HCT116 (cell line): ENCODE measurements around the gene TSC22D3. TPM values are rescaled to one million over a fixed set of nuclear protein-coding genes. Genes with fewer than 3 reads are reported as not detected.

Experiments used
- ATAC-seq: fragments of 200-7000 bp; cut with Tn5 transposase; 2 replicates; pipeline ENCODE4 v1.9.1; 2020; ENCODE audit warnings: mild to moderate bottlenecking, moderate library complexity
- BruUV-seq: library from RNA; stranded (reverse); fragments of 400-500 nt; replicated peaks from 2 replicates; lab custom pipeline; 2021; lab: Mats Ljungman, UMichigan
- CTCF ChIA-PET: fragments of 300-600 bp; sonication (Branson Sonifier 250); formaldehyde crosslinking; loops from one replicate; lab custom pipeline; 2021; ENCODE audit warnings: antibody characterized with exemption; lab: Charles Lee
- POLR2A ChIA-PET: fragments of 300-600, 350-600 bp; sonication (Branson Sonifier 250); formaldehyde crosslinking; loops from one replicate; lab custom pipeline; 2021; ENCODE audit warnings: antibody characterized with exemption; lab: Charles Lee
- RAD21 ChIA-PET, 2 experiments: fragments of 300-600 bp; sonication (Branson Sonifier 250); formaldehyde crosslinking; loops; one replicate each; lab custom pipeline; 2023; ENCODE audit warnings: low total read pairs in 2 of 2; ENCODE audit not compliant: uncharacterized antibody in 2 of 2, unreplicated experiment in 2 of 2, low non-redundant PET in 1 of 2; lab: Charles Lee
- DNase-seq: peaks from one replicate; pipeline ENCODE4 v3.0.0-alpha.2; 2010; ENCODE audit warnings: low read depth, low spot score
- H2AFZ ChIP-seq: fragments of 200-600 bp; shearing (Covaris generic), sonication (generic); 2 replicates; pipeline ENCODE4 v1.6.1; 2017; ENCODE audit warnings: low read depth, mixed run types, mixed read lengths, antibody characterized with exemption, low read length; ENCODE audit not compliant: poor library complexity, severe bottlenecking
- H3K27ac ChIP-seq: 2 replicates; pipeline ENCODE4 v1.5.1; 2012; ENCODE audit warnings: low read depth, low read length
- H3K27me3 ChIP-seq: fragments of 200-600 bp; sonication (generic); 2 replicates; pipeline ENCODE4 v1.6.1; 2016; ENCODE audit warnings: mixed run types, low read length, mixed read lengths; ENCODE audit not compliant: insufficient read depth
- H3K36me3 ChIP-seq, 2 experiments: fragments of 200-500 bp in 1 of 2; fragments of 200-600 bp in 1 of 2; sonication (Bioruptor generic) in 1 of 2; sonication (generic) in 1 of 2; 2 replicates each; pipeline versions ENCODE4 v1.5.1 to v1.6.1; 2014 to 2016; ENCODE audit warnings: low read length in 2 of 2, inconsistent platforms in 1 of 2, mixed read lengths in 1 of 2, mixed run types in 1 of 2; ENCODE audit not compliant: insufficient read depth in 2 of 2, control insufficient read depth in 1 of 2
- H3K4me1 ChIP-seq, 2 experiments: fragments of 200-600 bp in 1 of 2; sonication (generic) in 1 of 2; 2 replicates each; pipeline versions ENCODE4 v1.5.1 to v1.6.1; 2012 to 2017; ENCODE audit warnings: low read length in 2 of 2, inconsistent platforms in 1 of 2, mild to moderate bottlenecking in 1 of 2, mixed read lengths in 1 of 2, mixed run types in 1 of 2, moderate library complexity in 1 of 2; ENCODE audit not compliant: insufficient read depth in 2 of 2, control insufficient read depth in 1 of 2
- H3K4me2 ChIP-seq: fragments of 200-600 bp; sonication (generic); 2 replicates; pipeline ENCODE4 v1.6.1; 2017; ENCODE audit warnings: mixed run types, low read length, mixed read lengths
- H3K4me3 ChIP-seq, 2 experiments: fragments of 200-600 bp in 1 of 2; sonication (generic) in 1 of 2; replicated peaks in 1 of 2; 2 replicates each; pipeline ENCODE4 v1.5.1; 2011 to 2016; ENCODE audit warnings: low read length in 2 of 2, control low read depth in 1 of 2, low read depth in 1 of 2, mild to moderate bottlenecking in 1 of 2, mixed read lengths in 1 of 2, mixed run types in 1 of 2
- H3K79me2 ChIP-seq: fragments of 200-600 bp; sonication (generic); 2 replicates; pipeline ENCODE4 v1.6.1; 2017; ENCODE audit warnings: mild to moderate bottlenecking, mixed run types, low read length, moderate library complexity, mixed read lengths; ENCODE audit not compliant: insufficient read depth
- H3K9ac ChIP-seq: fragments of 200-600 bp; sonication (generic); 2 replicates; pipeline ENCODE4 v1.6.1; 2016; ENCODE audit warnings: low read length, mixed read lengths
- H3K9me2 ChIP-seq: fragments of 200-600 bp; sonication (generic), shearing (Covaris generic); 2 replicates; pipeline ENCODE4 v1.6.1; 2017; ENCODE audit warnings: mixed run types, mild to moderate bottlenecking, moderate library complexity; ENCODE audit not compliant: insufficient read depth
- H3K9me3 ChIP-seq, 2 experiments: fragments of 200-500 bp in 1 of 2; fragments of 200-600 bp in 1 of 2; sonication (Bioruptor generic) in 1 of 2; sonication (generic) in 1 of 2; 2 replicates each; pipeline ENCODE4 v1.6.1; 2014 to 2017; ENCODE audit warnings: low read length in 2 of 2, mixed read lengths in 2 of 2, inconsistent platforms in 1 of 2, low read depth in 1 of 2, mild to moderate bottlenecking in 1 of 2, mixed run types in 1 of 2, moderate library complexity in 1 of 2; ENCODE audit not compliant: control insufficient read depth in 1 of 2, insufficient read depth in 1 of 2
- H4K20me1 ChIP-seq: fragments of 200-600 bp; sonication (generic), shearing (Covaris generic); 2 replicates; pipeline ENCODE4 v1.6.1; 2017; ENCODE audit warnings: mixed run types, mild to moderate bottlenecking, moderate library complexity; ENCODE audit not compliant: insufficient read depth
- CEBPB ChIP-seq: IDR thresholded peaks from 2 replicates; pipeline ENCODE4 v1.6.1; 2012; ENCODE audit warnings: low read depth
- ELF1 ChIP-seq: IDR thresholded peaks from 2 replicates; pipeline ENCODE4 v1.6.1; 2012; ENCODE audit warnings: low read depth, borderline replicate concordance
- FOSL1 ChIP-seq: IDR thresholded peaks from 2 replicates; pipeline ENCODE4 v1.6.1; 2012; ENCODE audit warnings: low read depth
- JUND ChIP-seq: IDR thresholded peaks from 2 replicates; pipeline ENCODE4 v1.6.1; 2012
- POLR2A ChIP-seq: IDR thresholded peaks from 2 replicates; pipeline ENCODE4 v1.7.0; 2011; ENCODE audit warnings: borderline replicate concordance; ENCODE audit not compliant: insufficient read depth, insufficient read length; ENCODE audit errors: extremely low read depth
- RAD21 ChIP-seq: IDR thresholded peaks from 2 replicates; pipeline ENCODE4 v1.6.1; 2012; ENCODE audit warnings: low read depth, mild to moderate bottlenecking
- SIN3A ChIP-seq: IDR thresholded peaks from 2 replicates; pipeline ENCODE4 v1.6.1; 2012; ENCODE audit warnings: low read depth
- SRF ChIP-seq: IDR thresholded peaks from 2 replicates; pipeline ENCODE4 v1.6.1; 2012; ENCODE audit warnings: low read depth
- ZNF274 ChIP-seq: fragments of 200-500 bp; sonication (Bioruptor generic); IDR thresholded peaks from 2 replicates; pipeline ENCODE4 v1.6.1; 2014; ENCODE audit warnings: mild to moderate bottlenecking, low read depth, low read length, inconsistent platforms
- intact Hi-C: fragments of 100-400 bp; cut with micrococcal nuclease; formaldehyde crosslinking; loops from 2 replicates; pipeline ENCODE4 v1.10.0; 2022
- total RNA-seq: library from RNA; stranded (reverse); gene quantifications from one replicate; pipeline ENCODE4 v1.2.1, GENCODE V29; 2021; ENCODE audit not compliant: unreplicated experiment
- TF ChIP-seq, protein P1 (sequence below): IDR thresholded peaks from 2 replicates; pipeline ENCODE4 v1.6.1; 2012; ENCODE audit warnings: low read depth
- TF ChIP-seq, protein P2 (sequence below), 3 experiments: fragments of 200-600 bp in 1 of 3; sonication (generic) in 1 of 3; IDR thresholded peaks in 2 of 3; conservative IDR thresholded peaks in 1 of 3; 2 replicates each; pipeline ENCODE4 v1.5.1; 2012 to 2017; ENCODE audit warnings: low read depth in 2 of 3, low read length in 2 of 3, antibody characterized with exemption in 1 of 3, borderline replicate concordance in 1 of 3, control low read depth in 1 of 3, mild to moderate bottlenecking in 1 of 3, mixed read lengths in 1 of 3, mixed run types in 1 of 3, moderate library complexity in 1 of 3; ENCODE audit not compliant: insufficient read depth in 1 of 3

The TSC22D3 gene
- total RNA-seq, 1 experiment from 2014 or later: 24.6 TPM

DNA sequence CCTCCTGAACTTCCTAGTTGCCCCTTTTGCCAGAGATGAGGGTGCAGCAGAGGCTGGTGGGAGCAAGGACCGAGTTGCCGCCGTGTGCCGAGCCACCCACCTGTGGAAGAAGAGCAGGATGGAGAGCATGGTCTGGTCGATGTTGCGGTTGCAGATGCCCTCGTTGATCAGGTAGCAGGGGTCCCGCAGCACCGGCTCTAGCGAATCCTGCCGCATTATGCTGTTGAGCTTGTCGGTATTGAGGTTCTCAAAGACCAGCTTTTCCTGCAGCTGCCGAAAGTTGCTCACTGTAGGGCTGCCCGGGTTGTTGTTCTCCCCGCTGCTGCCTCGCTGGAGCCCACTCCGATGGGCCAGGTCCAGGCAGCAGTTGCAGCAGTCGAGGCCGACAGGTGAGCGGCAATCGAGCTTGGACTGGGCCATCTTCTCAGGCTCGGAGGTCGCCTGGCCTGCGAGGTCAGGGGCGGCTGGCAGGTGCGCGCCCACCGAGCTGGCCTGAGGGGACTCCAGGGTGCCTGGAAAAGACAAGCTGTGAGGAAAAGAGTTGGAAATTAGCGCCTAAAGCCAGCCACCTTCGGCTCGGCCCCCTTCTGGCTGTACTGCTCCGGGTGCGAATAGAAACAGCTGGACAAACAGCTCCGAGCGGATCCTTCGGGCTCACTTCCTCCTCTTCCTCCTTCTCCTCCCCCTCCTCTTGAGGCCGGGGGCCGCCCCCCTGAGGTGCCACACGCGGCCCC lies 420 bp downstream of the TSC22D3 start:
- Histone ChIP-seq H3K9me2 (no peaks in the 10 kb centered on the region), H3K4me3 (peak overlapping the region; percentile 38 to 55), H3K79me2 (no peaks in the 10 kb centered on the region), H3K9ac (no peak overlapping the region), H3K4me1 (peaks cover 8 to 14% of the 10 kb centered on the region in 2 experiments; a peak in 2 of 4 replicates), H2AFZ (no peak overlapping the region), H3K27me3 (no peaks in the 10 kb centered on the region), H3K9me3 (no peaks in the 10 kb centered on the region), H3K27ac (no peak overlapping the region), H3K4me2 (peak overlapping the region; percentile 78), H3K36me3 (no peaks in the 10 kb centered on the region), H4K20me1 (no peaks in the 10 kb centered on the region)
- RAD21 ChIA-PET: interaction anchor here (0.7 to 2.6 kb wide), 3 partner anchors 102 to 114 kb away, joined by 3 to 14 read pairs (median 3); no protein-coding TSS in a partner anchor
- BruUV-seq: no TSS peak
- DNase-seq (no peak), ATAC-seq (peak; percentile 25)
- POLR2A ChIA-PET: interaction anchor here (1.3 kb wide), 1 partner anchor 58 kb away, joined by 3 read pairs; no protein-coding TSS in a partner anchor
- intact Hi-C loops: loop anchor here (5.0 to 10.0 kb wide), 3 partner anchors 60 to 233 kb away; no protein-coding TSS in a partner anchor
- CTCF ChIA-PET: interaction anchor here (1.4 to 3.8 kb wide), 3 partner anchors 102 to 776 kb away, joined by 5 to 45 read pairs (median 9); no protein-coding TSS in a partner anchor
- TF ChIP-seq FOSL1 (no peak), ELF1 (no peak), RAD21 (no peak), SIN3A (no peak), ZNF274 (no peak), JUND (no peak), POLR2A (no peak), SRF (no peak), CEBPB (no peak)
- TF ChIP-seq, protein P1, sequence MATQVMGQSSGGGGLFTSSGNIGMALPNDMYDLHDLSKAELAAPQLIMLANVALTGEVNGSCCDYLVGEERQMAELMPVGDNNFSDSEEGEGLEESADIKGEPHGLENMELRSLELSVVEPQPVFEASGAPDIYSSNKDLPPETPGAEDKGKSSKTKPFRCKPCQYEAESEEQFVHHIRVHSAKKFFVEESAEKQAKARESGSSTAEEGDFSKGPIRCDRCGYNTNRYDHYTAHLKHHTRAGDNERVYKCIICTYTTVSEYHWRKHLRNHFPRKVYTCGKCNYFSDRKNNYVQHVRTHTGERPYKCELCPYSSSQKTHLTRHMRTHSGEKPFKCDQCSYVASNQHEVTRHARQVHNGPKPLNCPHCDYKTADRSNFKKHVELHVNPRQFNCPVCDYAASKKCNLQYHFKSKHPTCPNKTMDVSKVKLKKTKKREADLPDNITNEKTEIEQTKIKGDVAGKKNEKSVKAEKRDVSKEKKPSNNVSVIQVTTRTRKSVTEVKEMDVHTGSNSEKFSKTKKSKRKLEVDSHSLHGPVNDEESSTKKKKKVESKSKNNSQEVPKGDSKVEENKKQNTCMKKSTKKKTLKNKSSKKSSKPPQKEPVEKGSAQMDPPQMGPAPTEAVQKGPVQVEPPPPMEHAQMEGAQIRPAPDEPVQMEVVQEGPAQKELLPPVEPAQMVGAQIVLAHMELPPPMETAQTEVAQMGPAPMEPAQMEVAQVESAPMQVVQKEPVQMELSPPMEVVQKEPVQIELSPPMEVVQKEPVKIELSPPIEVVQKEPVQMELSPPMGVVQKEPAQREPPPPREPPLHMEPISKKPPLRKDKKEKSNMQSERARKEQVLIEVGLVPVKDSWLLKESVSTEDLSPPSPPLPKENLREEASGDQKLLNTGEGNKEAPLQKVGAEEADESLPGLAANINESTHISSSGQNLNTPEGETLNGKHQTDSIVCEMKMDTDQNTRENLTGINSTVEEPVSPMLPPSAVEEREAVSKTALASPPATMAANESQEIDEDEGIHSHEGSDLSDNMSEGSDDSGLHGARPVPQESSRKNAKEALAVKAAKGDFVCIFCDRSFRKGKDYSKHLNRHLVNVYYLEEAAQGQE: no peak
- TF ChIP-seq, protein P2, sequence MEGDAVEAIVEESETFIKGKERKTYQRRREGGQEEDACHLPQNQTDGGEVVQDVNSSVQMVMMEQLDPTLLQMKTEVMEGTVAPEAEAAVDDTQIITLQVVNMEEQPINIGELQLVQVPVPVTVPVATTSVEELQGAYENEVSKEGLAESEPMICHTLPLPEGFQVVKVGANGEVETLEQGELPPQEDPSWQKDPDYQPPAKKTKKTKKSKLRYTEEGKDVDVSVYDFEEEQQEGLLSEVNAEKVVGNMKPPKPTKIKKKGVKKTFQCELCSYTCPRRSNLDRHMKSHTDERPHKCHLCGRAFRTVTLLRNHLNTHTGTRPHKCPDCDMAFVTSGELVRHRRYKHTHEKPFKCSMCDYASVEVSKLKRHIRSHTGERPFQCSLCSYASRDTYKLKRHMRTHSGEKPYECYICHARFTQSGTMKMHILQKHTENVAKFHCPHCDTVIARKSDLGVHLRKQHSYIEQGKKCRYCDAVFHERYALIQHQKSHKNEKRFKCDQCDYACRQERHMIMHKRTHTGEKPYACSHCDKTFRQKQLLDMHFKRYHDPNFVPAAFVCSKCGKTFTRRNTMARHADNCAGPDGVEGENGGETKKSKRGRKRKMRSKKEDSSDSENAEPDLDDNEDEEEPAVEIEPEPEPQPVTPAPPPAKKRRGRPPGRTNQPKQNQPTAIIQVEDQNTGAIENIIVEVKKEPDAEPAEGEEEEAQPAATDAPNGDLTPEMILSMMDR (IDR thresholded peaks at IDR 0.05 in 2 of 3, conservative IDR thresholded peaks at IDR 0.05 in 1 of 3; ENCODE audit: borderline replicate concordance in 1 of 3, insufficient read depth in 1 of 3, low read depth in 2 of 3, low read length in 2 of 3): no peak
